Activated CD8-positive, alpha-beta T cell treated with anti-CD3 and anti-CD28 coated beads, Interleukin-2, amount 10 ng/mL, durations not matched to agents 7 days and 5 days (primary cell): ENCODE measurements around the gene GNA15. TPM values are rescaled to one million over a fixed set of nuclear protein-coding genes. Genes with fewer than 3 reads are reported as not detected.
A peak's percentile ranks its signal among the peaks of the same experiment; 100 is the strongest.

Experiments used
- ATAC-seq: fragments of 150-1000 bp; cut with Tn5 transposase; one replicate; pipeline ENCODE4 v1.10.0; 2021; ENCODE audit warnings: moderate library complexity
- CTCF ChIA-PET: fragments of 350-600 bp; sonication (Branson Sonifier 250); formaldehyde crosslinking; loops from one replicate; lab custom pipeline; 2021; ENCODE audit warnings: antibody characterized with exemption; lab: Charles Lee
- POLR2A ChIA-PET: fragments of 350-600 bp; sonication (Branson Sonifier 250); formaldehyde crosslinking; loops from one replicate; lab custom pipeline; 2021; ENCODE audit warnings: antibody characterized with exemption; lab: Charles Lee
- DNase-seq: peaks from one replicate; pipeline ENCODE4 v3.0.0-alpha.2; 2020
- H3K27ac Mint-ChIP-seq: one replicate; pipeline ENCODE4 v1.8.0; 2021; ENCODE audit warnings: mild to moderate bottlenecking, mixed read lengths
- H3K27me3 Mint-ChIP-seq: one replicate; pipeline ENCODE4 v1.8.0; 2021; ENCODE audit warnings: low read depth, mixed read lengths
- H3K36me3 Mint-ChIP-seq: one replicate; pipeline ENCODE4 v1.8.0; 2021; ENCODE audit warnings: low read depth, mixed read lengths
- H3K4me1 Mint-ChIP-seq: one replicate; pipeline ENCODE4 v1.8.0; 2021; ENCODE audit warnings: low read depth, mixed read lengths
- H3K4me3 Mint-ChIP-seq: one replicate; pipeline ENCODE4 v1.8.0; 2021; ENCODE audit warnings: mild to moderate bottlenecking, mixed read lengths
- H3K9me3 Mint-ChIP-seq: one replicate; pipeline ENCODE4 v1.8.0; 2022; ENCODE audit warnings: mixed read lengths; ENCODE audit not compliant: insufficient read depth
- total RNA-seq, 2 experiments: library from RNA; stranded (reverse); gene quantifications; one replicate each; pipeline ENCODE4 v1.2.3, GENCODE V29; 2021

The GNA15 gene
- total RNA-seq, 2 experiments from 2014 or later, result 23.8 to 24.5 TPM

DNA sequence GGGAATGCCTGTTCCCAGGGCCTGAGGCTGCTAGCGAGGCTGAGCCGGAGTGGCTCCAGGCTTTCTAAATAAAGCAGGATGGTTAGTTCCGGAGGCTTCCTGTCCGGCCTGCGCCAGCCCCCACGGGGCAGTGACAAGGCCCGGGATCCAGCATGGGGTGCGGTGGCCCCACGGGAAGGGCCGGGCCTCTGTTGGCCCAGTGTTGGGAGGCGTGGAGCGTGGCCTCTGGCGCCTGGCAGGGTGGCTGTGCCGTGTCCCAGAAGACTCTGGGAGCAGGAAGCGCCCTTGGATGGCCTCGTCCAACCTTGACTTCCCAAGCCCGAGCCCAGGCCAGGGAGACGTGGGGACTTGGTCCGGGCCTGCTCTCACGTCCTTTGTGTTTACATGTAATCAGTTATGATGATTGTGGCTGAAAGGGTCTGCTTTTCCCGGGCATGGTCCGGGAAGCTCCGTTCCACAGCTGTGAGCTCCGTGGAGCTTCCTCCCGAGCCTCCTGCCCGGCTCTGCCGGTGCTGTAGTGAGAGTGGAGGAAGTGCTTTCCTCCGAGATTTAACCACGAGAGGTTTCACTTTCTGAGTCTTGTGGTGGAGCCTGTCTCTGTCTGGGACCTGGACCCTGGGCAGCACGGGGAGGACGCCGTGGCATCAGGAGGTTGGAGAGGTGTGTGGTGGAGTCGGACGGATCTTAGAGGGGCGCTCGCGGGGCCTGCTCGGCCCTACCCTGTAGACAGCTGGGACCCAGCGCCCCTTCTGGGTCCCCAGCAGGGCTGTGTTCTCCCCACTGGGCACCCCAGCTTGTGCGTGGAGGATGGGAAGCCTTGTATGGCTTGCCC lies 37.1 kb upstream of the GNA15 start:
- H3K36me3 Mint-ChIP-seq, result no peaks in the 10 kb centered on the region
- no peak overlapping the region for H3K4me3 Mint-ChIP-seq
- DNase-seq (peak; percentile 40), ATAC-seq (peak; percentile 47)
- no peaks in the 10 kb centered on the region for H3K9me3 Mint-ChIP-seq
- CTCF ChIA-PET, result interaction anchor here (0.6 to 1.8 kb wide), 2 partner anchors 9 to 34 kb away, joined by 3 to 10 read pairs; no protein-coding TSS in a partner anchor
- no peak overlapping the region for H3K27ac Mint-ChIP-seq
- peaks cover 30% of the 10 kb centered on the region for H3K27me3 Mint-ChIP-seq
- H3K4me1 Mint-ChIP-seq, result peaks cover 20% of the 10 kb centered on the region
- POLR2A ChIA-PET, result interaction anchor here (0.5 kb wide), 1 partner anchor 35 kb away, joined by 4 read pairs; no protein-coding TSS in a partner anchor

- peaks cover 30% of the 10 kb centered on the region for H3K27me3 Mint-ChIP-seq
- CTCF ChIA-PET, result interaction anchor here (1.8 kb wide), 1 partner anchor 9 kb away, joined by 10 read pairs; no protein-coding TSS in a partner anchor
- ATAC-seq (no peak), DNase-seq (no peak)
- H3K9me3 Mint-ChIP-seq, result no peaks in the 10 kb centered on the region
- POLR2A ChIA-PET, result no interaction called here
- H3K4me1 Mint-ChIP-seq, result peaks cover 27% of the 10 kb centered on the region
- H3K4me3 Mint-ChIP-seq, result no peak overlapping the region
- no peaks in the 10 kb centered on the region for H3K36me3 Mint-ChIP-seq
- no peak overlapping the region for H3K27ac Mint-ChIP-seq
Observed at GRCh38 chr19:3099347-3100145, 36.3 kb upstream of the GNA15 start.

DNA sequence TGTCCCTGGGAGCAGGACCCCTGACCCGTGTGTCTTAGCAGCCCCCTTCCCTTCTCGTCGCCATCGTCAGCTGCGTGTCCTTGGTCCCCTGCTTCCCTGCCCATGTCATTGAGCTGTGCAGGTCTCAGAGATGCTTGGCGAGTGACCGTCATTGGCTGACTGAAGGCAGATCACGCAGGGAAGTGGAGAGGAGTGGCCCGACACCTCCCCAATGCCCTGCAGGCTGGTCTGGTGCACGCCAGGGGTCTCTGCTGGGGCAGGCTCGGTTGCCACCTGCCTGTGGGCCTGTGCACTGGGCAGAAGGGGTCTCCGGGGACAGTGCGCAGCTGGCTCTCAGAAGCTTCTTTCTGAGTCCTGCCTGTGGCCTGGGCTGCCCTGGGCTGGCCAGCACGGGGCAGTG lies 35.5 kb upstream of the GNA15 start:
- CTCF ChIA-PET, result interaction anchor here (0.8 kb wide), 1 partner anchor 25 kb away, joined by 3 read pairs; no protein-coding TSS in a partner anchor
- no peaks in the 10 kb centered on the region for H3K9me3 Mint-ChIP-seq
- H3K27ac Mint-ChIP-seq, result no peak overlapping the region
- H3K4me1 Mint-ChIP-seq, result peaks cover 23% of the 10 kb centered on the region
- peaks cover 26% of the 10 kb centered on the region for H3K27me3 Mint-ChIP-seq
- no peaks in the 10 kb centered on the region for H3K36me3 Mint-ChIP-seq
- no peak for ATAC-seq
- POLR2A ChIA-PET, result no interaction called here
- DNase-seq, result no peak
- H3K4me3 Mint-ChIP-seq, result no peak overlapping the region

DNA sequence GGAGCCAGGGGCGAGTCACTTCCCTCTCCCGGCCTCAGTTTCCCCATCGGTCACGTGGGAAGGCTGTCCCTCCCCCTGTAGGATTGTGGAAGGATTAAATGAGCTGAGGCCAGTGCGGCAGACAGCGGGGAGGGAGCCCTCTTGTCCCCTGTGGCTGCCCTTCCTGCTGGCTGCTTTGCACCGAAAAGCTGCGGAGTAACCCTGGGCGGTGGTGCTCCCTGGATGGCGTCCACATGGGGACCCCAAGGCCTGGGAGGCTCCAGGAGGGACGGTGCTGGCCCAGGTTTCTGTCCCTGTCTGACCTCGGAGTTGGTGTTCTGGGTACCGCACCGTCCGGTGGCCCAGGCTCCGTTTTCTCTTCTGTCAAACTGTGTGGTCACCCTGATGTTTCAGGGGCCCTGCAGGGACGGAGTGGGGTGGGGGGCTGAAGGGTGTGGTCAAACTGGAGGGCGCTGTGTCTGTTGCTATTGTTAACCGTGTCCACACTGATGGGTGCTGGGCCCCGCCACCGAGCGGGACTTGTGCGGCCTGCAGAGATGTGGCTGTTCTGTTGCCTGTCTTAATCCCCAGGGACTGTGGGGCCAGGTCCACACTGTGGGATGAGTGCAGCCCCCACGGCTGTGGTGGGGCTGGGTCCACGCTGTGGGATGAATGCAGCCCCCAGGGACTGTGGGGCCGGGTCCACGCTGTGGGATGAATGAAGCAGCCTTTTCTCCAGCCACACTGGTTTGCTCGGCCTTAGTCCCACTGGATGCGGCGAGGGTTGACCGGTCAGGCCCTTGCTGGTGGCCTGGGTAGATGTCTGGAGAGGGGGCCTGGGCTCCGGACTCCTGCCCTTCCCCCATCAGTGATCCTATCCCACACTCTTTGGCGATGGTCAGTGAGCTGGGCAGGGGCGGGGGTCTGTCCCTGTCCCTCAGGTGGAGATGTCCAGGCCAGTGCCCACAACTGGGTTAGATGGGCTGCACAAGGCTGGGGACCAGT lies 34.8 kb upstream of the GNA15 start:
- ATAC-seq, result no peak
- H3K9me3 Mint-ChIP-seq, result no peaks in the 10 kb centered on the region
- no peaks in the 10 kb centered on the region for H3K36me3 Mint-ChIP-seq
- peaks cover 18% of the 10 kb centered on the region for H3K4me1 Mint-ChIP-seq
- H3K4me3 Mint-ChIP-seq, result no peak overlapping the region
- ChIA-PET CTCF (interaction anchor here (0.8 to 5.9 kb wide), 3 partner anchors 25 to 149 kb away, joined by 3 to 86 read pairs (median 5); no protein-coding TSS in a partner anchor), POLR2A (no interaction called here)
- peaks cover 19% of the 10 kb centered on the region for H3K27me3 Mint-ChIP-seq
- no peak for DNase-seq
- no peak overlapping the region for H3K27ac Mint-ChIP-seq

DNA sequence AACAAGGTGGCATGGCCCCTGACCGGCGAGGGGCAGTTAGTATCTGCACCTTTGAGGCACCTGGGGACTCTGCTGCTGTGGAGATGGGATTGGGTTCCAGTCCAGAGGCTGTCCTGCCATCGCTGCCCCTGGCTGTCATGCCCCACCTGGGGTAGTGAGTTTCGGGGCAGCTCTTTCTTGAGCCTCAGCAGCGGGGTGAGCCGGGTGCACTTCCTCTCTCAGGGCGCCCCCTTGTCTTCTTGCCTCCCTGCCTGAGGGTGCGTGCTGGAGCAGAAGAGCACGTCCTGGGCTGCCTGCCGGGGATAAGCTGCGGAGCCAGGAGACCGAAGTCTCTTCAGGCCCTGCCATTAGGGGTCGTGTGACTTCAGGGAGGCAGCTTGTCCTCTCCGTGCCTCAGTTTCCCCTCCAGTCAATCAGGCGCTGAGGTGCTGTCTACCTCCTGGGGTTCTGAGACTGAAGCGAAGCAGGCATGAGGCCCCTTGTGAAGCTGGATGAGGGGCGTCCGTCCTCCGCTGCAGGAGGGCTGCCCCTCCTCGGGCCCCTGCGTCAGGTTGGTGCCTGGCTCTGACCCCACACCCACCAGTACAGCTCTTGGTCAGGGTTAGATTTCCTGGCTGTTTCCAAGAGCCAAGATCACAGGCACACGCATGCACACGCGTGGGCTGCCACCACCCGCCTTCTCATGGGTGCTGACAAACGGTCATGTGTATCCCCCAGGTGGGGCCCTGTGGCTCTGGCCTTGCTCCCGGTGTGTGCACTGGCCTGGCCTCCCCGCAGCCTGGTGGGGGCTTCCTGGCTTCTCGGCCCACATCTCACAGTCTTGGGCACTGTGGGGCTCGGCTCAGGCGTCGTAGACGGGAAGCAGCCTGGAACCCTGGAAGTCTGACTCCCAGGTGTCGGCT lies 33.3 kb upstream of the GNA15 start:
- CTCF ChIA-PET, result interaction anchor here (1.3 to 5.9 kb wide), 6 partner anchors 10 to 159 kb away, joined by 3 to 86 read pairs (median 22); no protein-coding TSS in a partner anchor
- no peak overlapping the region for H3K27ac Mint-ChIP-seq
- H3K4me1 Mint-ChIP-seq, result peaks cover 18% of the 10 kb centered on the region
- DNase-seq, result no peak
- no peaks in the 10 kb centered on the region for H3K36me3 Mint-ChIP-seq
- no peak for ATAC-seq
- POLR2A ChIA-PET, result no interaction called here
- no peaks in the 10 kb centered on the region for H3K9me3 Mint-ChIP-seq
- peaks cover 12% of the 10 kb centered on the region for H3K27me3 Mint-ChIP-seq
- no peak overlapping the region for H3K4me3 Mint-ChIP-seq

DNA sequence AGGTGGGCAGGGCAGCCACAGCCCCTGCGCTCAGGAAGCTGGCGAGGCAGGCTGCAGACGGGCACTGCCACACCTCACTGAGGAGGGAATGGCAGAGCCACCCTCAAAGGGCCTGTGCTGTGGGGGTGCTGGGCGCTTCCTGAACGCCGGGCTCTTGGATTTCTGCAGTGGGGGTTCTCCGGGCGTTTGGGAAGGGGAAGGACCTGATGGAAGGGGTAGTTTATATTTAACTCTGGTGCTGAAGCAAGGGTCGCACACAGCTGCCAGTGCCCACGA lies 31.2 kb upstream of the GNA15 start:
- CTCF ChIA-PET, result interaction anchor here (1.0 to 5.9 kb wide), 32 partner anchors 9 to 457 kb away, joined by 3 to 86 read pairs (median 11); partner anchors contain the start of genes GNA11 and TLE6
- Mint-ChIP-seq H3K36me3 (no peaks in the 10 kb centered on the region), H3K4me3 (no peak overlapping the region), H3K4me1 (peaks cover 16% of the 10 kb centered on the region), H3K27me3 (peaks cover 4% of the 10 kb centered on the region), H3K27ac (no peak overlapping the region), H3K9me3 (no peaks in the 10 kb centered on the region)
- POLR2A ChIA-PET, result interaction anchor here (1.4 kb wide), 1 partner anchor 28 kb away, joined by 3 read pairs; no protein-coding TSS in a partner anchor
- DNase-seq, result no peak
- ATAC-seq, result no peak

DNA sequence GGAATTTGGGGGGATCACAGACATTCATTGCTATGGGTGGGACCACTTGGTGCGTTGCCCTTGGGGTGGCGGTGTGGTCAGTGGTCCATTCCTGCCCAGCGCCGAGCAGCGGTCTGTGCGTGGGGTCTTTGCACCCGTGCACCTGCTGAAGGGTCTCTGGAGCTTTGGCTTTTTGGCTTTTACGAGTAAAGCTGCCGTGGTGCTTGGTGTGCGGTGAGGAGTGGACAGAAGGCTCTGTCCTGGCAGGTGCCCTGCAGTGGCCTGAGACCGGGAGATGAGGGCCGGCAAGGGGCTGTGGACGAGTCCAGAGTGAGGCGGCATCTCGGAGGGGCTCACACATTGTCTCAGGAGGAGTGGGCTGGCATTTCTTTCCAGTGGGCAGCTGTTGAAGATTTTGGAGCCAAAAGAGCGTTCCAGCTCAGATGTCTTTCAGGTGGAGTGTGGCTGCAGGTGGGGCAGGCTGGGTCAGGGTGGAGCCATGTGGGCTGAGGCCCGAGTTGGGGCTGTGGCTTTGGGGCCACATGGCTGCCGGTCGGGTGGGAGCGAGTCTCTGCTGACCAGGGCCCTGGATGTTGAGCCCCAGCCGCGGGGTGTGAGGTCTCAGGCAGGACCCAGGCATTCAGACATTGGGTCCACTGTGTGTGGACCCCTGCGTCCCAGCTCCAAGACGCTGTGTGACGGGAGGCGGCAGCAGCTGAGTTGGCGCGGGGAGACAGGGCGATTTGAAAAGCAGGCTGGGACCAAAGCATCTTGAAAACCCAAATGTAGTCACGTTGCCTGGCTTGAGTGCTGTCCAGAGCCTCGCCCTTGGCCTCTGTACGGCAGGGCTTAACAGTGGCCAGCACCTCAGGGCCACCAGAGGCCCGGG lies 30.0 kb upstream of the GNA15 start:
- Mint-ChIP-seq H3K27ac (no peak overlapping the region), H3K27me3 (no peaks in the 10 kb centered on the region), H3K36me3 (no peaks in the 10 kb centered on the region), H3K4me1 (peaks cover 16% of the 10 kb centered on the region), H3K4me3 (no peak overlapping the region), H3K9me3 (no peaks in the 10 kb centered on the region)
- ChIA-PET POLR2A (interaction anchor here (0.6 kb wide), 1 partner anchor 334 kb away, joined by 3 read pairs; no protein-coding TSS in a partner anchor), CTCF (interaction anchor here (0.9 to 5.9 kb wide), 10 partner anchors 14 to 457 kb away, joined by 3 to 86 read pairs (median 26); no protein-coding TSS in a partner anchor)
- DNase-seq, result no peak
- no peak for ATAC-seq

DNA sequence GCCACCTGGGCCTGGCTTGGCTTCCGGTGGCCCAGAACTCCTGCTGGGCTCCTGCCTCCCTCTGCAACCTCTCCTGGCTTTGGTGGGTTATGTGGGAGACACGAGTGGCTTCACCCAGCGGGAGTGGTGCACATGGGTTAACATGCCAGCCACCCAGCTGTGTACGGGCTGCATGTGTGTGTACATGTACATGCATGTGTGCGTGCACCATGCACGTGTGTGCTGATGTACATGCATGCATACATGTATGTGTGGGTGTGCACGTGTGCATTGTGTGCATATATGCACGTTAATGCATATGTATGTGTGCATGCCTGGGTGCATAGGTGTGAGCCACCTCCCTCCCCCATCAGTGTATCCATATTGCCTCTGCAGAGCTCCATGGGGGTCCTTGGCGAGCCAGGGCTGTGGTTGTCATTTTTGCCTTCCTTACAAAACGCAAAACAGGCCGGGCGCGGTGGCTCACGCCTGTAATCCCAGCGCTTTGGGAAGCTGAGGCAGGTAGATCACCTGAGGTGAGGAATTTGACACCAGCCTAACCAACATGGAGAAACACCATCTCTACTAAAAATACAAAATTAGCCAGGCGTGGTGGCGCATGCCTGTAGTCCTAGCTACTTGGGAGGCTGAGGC lies 29.2 kb upstream of the GNA15 start:
- ChIA-PET POLR2A (interaction anchor here (0.6 kb wide), 1 partner anchor 334 kb away, joined by 3 read pairs; no protein-coding TSS in a partner anchor), CTCF (interaction anchor here (1.0 to 5.9 kb wide), 3 partner anchors 29 to 155 kb away, joined by 3 to 86 read pairs (median 22); no protein-coding TSS in a partner anchor)
- Mint-ChIP-seq H3K36me3 (no peaks in the 10 kb centered on the region), H3K9me3 (no peaks in the 10 kb centered on the region), H3K4me1 (peaks cover 16% of the 10 kb centered on the region), H3K27ac (no peak overlapping the region), H3K4me3 (no peak overlapping the region), H3K27me3 (no peaks in the 10 kb centered on the region)
- DNase-seq, result no peak
- ATAC-seq, result no peak

GRCh38 chr19:3107658-3108057 lies 28.2 kb upstream of the GNA15 start:
- ChIA-PET POLR2A (no interaction called here), CTCF (interaction anchor here (1.3 to 3.3 kb wide), 10 partner anchors 9 to 157 kb away, joined by 3 to 22 read pairs (median 7); partner anchors contain the start of gene TLE6)
- DNase-seq (no peak), ATAC-seq (no peak)
- Mint-ChIP-seq H3K4me1 (peaks cover 16% of the 10 kb centered on the region), H3K27ac (no peak overlapping the region), H3K36me3 (no peaks in the 10 kb centered on the region), H3K27me3 (no peaks in the 10 kb centered on the region), H3K9me3 (no peaks in the 10 kb centered on the region), H3K4me3 (no peak overlapping the region)
